Measurements from ENCODE around the gene EFNA3.
"Not testable (repeated sequence)": the region's sequence is repeated elsewhere in the genome, so short reads cannot be mapped to it uniquely, and the experiment has no call there.

EFNA3 gene

DNA sequence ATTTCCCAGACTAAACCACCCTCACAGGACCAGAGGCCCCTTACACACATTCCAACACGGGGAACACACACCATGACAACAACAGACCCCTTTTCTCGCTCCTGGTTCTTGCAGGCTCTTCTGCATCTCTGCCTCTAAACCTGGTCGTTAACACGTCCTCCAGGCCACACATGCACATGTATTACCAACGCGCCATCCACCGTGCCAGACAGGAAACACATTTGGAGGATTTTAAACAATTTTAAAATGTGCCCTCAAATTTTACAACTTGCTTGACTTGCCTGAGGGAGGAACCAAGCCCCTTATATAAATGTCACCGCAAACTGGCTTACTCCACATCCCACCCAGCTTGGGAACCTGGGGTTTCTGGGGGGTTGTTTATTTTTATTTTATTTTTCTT is 32.2 kb downstream of the EFNA3 start:
- H3K9me3 Mint-ChIP-seq = no peaks in the 10 kb centered on the region
- no peak overlapping the region for H3K4me3 Mint-ChIP-seq
- H3K36me3 Mint-ChIP-seq (ENCODE audit: low read depth) = no peaks in the 10 kb centered on the region
- peaks cover under 1% of the 10 kb centered on the region for H3K4me1 Mint-ChIP-seq (ENCODE audit: low read depth)
- H3K27ac Mint-ChIP-seq = no peak overlapping the region
- H3K27me3 Mint-ChIP-seq = peaks cover 21% of the 10 kb centered on the region
- intact Hi-C loops (cut with micrococcal nuclease) = no loop called here

DNA sequence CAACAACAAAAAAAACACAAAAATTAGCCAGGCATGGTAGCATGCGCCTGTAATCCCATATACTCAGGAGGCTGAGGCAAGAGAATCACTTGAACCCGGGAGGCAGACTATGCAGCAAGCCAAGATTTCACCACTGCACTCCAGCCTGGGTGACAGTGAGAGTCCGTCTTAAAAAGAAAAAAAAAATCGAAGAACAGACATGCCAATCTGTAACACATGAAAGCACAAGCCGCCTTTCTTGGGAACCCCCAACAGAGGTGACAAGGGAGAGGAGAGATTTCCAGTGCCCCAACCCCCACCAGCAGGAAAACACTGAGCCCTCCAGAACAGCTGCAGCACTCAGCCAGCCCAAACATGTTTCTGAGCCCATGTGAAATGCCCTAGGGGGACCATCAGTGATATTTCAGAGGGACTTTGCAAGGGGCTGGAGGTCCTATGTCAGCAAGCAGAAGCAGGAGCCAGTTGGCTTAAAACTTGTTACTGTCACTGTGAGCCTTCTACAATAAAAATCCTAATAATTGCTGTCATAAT is 34.9 kb downstream of the EFNA3 start:
- H3K4me1 Mint-ChIP-seq (ENCODE audit: low read depth) = no peaks in the 10 kb centered on the region
- H3K9me3 Mint-ChIP-seq = no peaks in the 10 kb centered on the region
- no peaks in the 10 kb centered on the region for H3K36me3 Mint-ChIP-seq (ENCODE audit: low read depth)
- no peak overlapping the region for H3K27ac Mint-ChIP-seq
- no peak overlapping the region for H3K4me3 Mint-ChIP-seq
- intact Hi-C loops (cut with micrococcal nuclease) = no loop called here
- H3K27me3 Mint-ChIP-seq = peaks cover 32% of the 10 kb centered on the region

DNA sequence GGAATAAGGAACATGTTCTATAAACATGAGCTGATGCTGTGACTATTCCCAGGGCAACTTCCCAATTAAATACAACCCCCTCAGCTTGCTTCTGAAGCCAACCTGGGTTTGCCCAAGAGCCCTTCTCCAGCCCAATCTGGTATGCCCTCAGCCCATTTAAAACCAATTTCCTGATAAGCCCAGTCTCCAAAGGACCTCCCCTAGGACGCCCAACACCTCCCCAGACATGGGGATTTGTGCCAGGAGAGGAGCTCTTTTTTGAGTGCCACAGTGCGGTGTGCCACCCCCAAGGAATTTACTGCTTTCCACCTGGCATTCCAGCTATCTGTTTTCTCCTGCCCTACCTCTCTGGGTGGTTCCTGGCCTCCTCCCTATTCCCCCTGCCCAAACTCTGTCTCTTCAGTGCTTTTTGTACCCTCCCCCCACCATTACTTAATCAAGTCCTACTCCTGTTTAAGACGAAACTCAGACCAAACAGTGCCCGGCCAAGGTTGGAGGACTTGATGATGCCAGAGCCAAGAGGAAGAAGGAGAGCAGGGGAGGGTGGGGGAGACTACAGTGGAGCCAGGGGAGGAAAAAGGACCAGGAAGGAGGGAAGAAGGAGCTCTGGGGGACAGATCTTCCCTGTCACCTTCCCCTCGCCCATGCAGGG is 37.6 kb downstream of the EFNA3 start:
- peaks cover 51% of the 10 kb centered on the region for H3K27me3 Mint-ChIP-seq
- intact Hi-C loops (cut with micrococcal nuclease) = no loop called here
- H3K27ac Mint-ChIP-seq = no peak overlapping the region
- H3K9me3 Mint-ChIP-seq = no peaks in the 10 kb centered on the region
- H3K4me3 Mint-ChIP-seq = no peak overlapping the region
- no peaks in the 10 kb centered on the region for H3K36me3 Mint-ChIP-seq (ENCODE audit: low read depth)
- H3K4me1 Mint-ChIP-seq (ENCODE audit: low read depth) = no peaks in the 10 kb centered on the region

DNA sequence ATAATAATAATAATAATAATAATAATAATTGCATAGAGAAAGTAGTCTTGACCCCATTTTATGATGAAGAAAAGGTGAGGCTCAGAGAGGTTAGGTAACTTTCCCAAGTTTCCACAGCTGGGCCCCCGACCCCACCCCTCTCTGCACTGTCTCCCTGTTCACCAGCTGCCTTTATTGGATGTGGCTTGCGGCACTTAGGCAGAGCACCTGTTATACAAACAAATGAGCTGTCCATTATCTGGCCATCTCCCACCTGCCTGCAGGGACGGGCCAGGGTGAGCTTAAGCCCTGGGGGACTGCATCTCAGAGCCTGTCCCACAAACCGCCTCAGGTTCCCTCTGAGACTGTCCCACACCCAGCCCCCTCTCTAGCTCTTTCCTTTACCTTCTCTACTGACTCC is 39.0 kb downstream of the EFNA3 start:
- intact Hi-C loops (cut with micrococcal nuclease) = no loop called here
- Mint-ChIP-seq H3K36me3 (ENCODE audit: low read depth) (no peaks in the 10 kb centered on the region), H3K4me1 (ENCODE audit: low read depth) (no peaks in the 10 kb centered on the region), H3K27me3 (peaks cover 56% of the 10 kb centered on the region), H3K27ac (no peak overlapping the region), H3K4me3 (no peak overlapping the region), H3K9me3 (no peaks in the 10 kb centered on the region)

DNA sequence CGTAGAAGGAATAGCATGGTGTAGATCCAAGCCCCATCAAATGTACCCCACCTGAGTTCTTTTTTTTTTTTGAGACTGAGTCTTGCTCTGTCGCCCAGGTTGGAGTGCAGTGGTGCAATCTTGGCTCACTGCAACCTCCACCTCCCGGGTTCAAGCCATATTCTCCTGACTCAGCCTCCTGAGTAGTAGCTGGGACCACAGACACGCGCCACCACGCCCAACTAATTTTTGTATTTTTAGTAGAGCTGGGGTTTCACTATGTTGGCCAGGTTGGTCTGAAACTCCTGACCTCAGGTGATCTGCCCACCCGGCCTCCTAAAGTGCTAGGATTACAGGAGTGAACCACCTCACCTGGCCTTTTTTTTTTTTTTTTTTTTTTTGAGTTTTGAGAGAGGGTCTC is 39.5 kb downstream of the EFNA3 start:
- H3K9me3 Mint-ChIP-seq; H3K4me3 Mint-ChIP-seq; intact Hi-C loops (cut with micrococcal nuclease); H3K36me3 Mint-ChIP-seq (ENCODE audit: low read depth); H3K27ac Mint-ChIP-seq; H3K4me1 Mint-ChIP-seq (ENCODE audit: low read depth): not testable (repeated sequence)
- H3K27me3 Mint-ChIP-seq = peaks cover 60% of the 10 kb centered on the region

DNA sequence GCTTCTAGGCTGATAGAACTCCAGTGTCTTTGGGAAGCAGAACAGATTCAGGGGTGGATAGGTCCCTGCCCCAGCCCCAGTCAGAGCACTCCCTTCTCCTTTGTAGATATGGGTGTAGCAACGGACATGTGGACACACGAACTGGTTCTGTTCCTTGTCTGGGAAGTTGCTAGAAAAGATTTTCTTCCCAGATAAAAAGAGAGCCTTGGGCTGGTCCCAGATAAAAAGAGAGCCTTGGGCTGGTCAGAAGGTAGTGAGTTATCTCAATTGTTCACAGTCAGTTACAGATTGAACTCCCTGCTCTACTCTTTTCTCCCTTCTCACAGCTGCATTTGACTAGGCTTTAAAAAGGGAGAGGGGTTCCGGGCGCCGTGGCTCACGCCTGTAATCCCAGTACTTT is 41.6 kb downstream of the EFNA3 start:
- Mint-ChIP-seq H3K27ac (no peak overlapping the region), H3K27me3 (peaks cover 74% of the 10 kb centered on the region), H3K36me3 (ENCODE audit: low read depth) (no peaks in the 10 kb centered on the region), H3K9me3 (no peaks in the 10 kb centered on the region), H3K4me3 (no peak overlapping the region), H3K4me1 (ENCODE audit: low read depth) (no peaks in the 10 kb centered on the region)
- intact Hi-C loops (cut with micrococcal nuclease) = no loop called here

DNA sequence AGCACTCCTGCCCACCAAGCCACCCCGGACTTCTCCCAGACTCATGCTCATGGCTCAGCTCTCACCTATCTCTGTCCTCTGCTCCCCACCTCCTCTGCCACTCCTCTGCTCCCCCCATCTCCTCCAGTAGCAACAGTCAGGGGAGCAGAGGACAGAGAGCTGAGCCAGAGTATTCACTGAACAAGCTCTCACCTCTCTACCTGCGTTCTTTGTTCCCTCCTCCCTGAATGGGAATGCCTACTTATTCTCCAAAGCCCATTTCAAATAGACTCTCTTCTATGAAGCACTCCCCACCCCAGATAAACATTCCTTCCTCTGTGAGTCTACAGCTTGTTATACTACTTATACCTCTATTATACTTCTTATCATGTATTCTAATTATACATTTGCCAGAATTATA is 42.6 kb downstream of the EFNA3 start:
- peaks cover under 1% of the 10 kb centered on the region for H3K4me1 Mint-ChIP-seq (ENCODE audit: low read depth)
- H3K9me3 Mint-ChIP-seq = no peaks in the 10 kb centered on the region
- H3K4me3 Mint-ChIP-seq = no peak overlapping the region
- peaks cover 80% of the 10 kb centered on the region for H3K27me3 Mint-ChIP-seq
- intact Hi-C loops (cut with micrococcal nuclease) = no loop called here
- no peak overlapping the region for H3K27ac Mint-ChIP-seq
- no peaks in the 10 kb centered on the region for H3K36me3 Mint-ChIP-seq (ENCODE audit: low read depth)

DNA sequence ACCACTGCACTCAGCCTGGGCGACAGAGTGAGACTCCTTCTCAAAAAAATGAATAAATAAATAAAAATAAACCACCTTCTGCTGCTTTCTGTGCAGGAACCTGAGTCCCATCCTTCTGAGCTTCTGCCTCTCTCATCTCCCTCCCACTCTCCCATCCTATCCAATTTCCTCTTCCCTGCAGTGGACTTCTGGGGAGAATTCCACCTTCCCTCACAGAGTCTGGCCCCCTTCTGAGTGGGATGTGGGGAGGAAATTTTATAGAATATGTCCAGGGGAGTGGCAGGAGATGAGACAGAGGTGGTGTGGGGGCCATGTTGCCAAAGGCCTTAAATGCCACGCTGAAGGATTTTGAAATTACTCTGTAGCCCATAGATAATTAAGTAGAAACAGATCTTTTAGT is 43.7 kb downstream of the EFNA3 start:
- peaks cover 11% of the 10 kb centered on the region for H3K4me1 Mint-ChIP-seq (ENCODE audit: low read depth)
- intact Hi-C loops (cut with micrococcal nuclease) = no loop called here
- H3K4me3 Mint-ChIP-seq = no peak overlapping the region
- peaks cover 83% of the 10 kb centered on the region for H3K27me3 Mint-ChIP-seq
- no peaks in the 10 kb centered on the region for H3K9me3 Mint-ChIP-seq
- no peak overlapping the region for H3K27ac Mint-ChIP-seq
- H3K36me3 Mint-ChIP-seq (ENCODE audit: low read depth) = no peaks in the 10 kb centered on the region

DNA sequence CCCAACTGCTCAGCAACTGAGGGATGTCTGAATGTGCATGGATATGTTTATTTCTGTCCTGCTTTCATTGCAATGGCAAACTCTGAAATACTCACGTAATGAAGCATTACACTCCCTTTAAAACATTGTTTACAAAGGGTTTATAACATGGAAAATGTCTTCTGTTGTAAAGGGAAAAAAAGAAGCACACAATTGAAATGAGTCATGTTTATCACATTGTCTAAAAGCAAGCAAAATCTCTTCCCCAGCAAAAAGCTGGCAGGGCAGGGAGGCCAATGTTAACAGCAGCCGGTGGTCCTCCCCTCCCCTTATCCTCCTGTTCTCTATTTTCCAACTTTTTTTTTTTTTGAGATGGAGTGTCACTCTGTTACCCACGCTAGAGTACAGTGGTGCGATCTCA is 45.2 kb downstream of the EFNA3 start:
- Mint-ChIP-seq H3K9me3 (no peaks in the 10 kb centered on the region), H3K36me3 (ENCODE audit: low read depth) (no peaks in the 10 kb centered on the region), H3K27me3 (peaks cover 87% of the 10 kb centered on the region), H3K4me1 (ENCODE audit: low read depth) (peaks cover 26% of the 10 kb centered on the region), H3K27ac (no peak overlapping the region), H3K4me3 (no peak overlapping the region)
- intact Hi-C loops (cut with micrococcal nuclease) = no loop called here

DNA sequence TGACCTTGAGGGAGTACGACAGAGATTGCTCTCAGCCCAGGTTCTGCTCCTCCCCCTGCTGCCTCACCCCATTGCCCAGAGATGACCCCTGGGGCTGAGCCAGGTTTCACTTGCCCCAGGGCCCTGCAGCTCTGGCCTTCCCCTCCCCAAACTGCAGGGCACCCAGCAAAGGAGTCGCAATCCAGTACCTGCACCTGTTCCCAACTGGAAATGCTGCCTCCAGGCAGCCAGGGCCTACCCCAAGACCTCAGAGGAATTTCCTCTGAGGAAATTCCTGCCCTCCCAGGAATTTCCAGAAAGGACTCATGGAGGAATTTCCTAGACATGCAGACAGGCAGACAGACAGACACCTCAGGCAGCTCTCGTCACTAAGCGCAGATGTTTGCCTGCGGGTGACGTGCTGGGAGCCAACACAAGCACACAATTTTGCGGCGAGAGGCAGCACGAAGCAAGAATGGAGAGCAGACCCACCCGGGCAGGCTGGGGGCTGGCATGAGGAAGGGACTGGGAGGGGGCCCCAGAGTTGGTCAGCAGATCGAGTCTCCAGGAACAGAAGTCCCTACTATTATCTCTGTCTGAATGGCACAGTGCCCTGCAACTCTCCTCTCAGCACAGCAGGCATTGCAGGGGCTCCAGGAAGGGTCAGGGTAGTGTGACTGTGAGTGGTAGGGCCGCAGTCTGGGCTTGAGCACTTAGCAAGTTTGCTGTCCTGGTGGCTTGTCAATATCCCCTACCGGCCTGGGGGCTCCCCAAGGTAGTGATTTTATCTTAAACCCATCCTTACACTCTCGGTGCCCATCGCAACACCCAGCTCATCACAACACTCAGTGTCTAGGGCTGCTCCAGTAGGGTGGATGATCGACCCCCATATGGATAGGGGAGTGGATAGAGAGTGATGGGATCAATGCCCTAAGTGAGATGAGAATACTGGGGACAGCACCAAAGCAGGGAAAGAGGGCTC is 46.1 kb downstream of the EFNA3 start:
- H3K9me3 Mint-ChIP-seq = no peaks in the 10 kb centered on the region
- H3K36me3 Mint-ChIP-seq (ENCODE audit: low read depth) = no peaks in the 10 kb centered on the region
- intact Hi-C loops (cut with micrococcal nuclease) = loop anchor here (5.0 kb wide), 1 partner anchor 43 kb away; no protein-coding TSS in a partner anchor
- H3K27ac Mint-ChIP-seq = no peak overlapping the region
- H3K27me3 Mint-ChIP-seq = peaks cover 89% of the 10 kb centered on the region
- H3K4me3 Mint-ChIP-seq = no peak overlapping the region
- peaks cover 36% of the 10 kb centered on the region for H3K4me1 Mint-ChIP-seq (ENCODE audit: low read depth)

DNA sequence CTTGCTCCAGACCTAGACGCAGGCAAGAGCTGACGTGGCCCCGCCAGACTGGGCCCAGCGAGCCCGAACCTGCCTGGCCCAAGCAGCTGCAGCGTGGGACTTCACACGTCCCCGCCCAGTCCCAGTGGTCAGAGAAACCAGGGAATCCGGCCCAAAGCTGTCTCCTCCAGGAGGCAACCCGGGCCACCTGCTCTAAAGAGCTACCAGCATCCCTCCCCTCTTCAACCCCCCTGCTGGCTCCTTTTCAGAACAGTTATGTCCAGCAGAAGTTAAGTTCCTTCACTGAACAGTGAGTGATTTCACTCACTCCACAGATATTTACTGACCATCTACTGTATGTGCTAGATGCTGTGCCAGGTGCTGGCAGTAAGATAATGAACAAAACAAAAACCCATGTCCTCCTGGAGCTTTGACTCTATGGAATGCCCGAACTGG is 46.9 kb downstream of the EFNA3 start:
- intact Hi-C loops (cut with micrococcal nuclease) = loop anchor here (5.0 kb wide), 1 partner anchor 42 kb away; no protein-coding TSS in a partner anchor
- Mint-ChIP-seq H3K36me3 (ENCODE audit: low read depth) (no peaks in the 10 kb centered on the region), H3K4me3 (no peak overlapping the region), H3K9me3 (no peaks in the 10 kb centered on the region), H3K4me1 (ENCODE audit: low read depth) (peaks cover 42% of the 10 kb centered on the region), H3K27me3 (peaks cover 90% of the 10 kb centered on the region), H3K27ac (no peak overlapping the region)

DNA sequence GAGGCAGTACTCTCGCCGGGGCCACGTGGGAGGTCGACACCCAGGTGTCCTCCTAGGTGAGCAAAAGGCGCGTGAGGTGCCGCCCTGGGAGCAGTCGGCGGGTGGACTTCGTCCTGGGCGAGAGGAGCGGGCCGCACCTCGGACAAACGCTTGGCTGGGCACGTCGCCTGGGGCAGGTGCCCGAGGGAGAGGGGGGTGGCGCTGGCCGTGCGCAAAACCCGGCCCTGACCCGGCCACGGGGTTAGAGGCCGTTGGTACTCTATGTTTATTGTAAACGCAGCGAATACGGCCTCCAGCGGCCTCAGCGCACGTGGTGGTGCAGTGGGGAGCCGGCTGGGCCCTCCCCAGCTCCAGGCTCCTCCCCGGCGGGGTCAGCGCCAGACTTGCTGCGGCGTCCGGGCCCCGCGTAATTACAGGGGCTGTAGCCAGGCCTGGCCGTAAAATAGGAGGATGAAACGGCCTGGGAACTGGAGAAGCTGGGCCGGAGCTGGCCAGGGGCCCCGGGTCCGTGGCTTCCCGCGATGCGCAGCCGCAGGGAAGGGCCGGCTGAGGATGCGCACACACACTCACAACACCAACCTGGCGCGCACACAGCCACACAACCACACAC is 47.4 kb downstream of the EFNA3 start:
- Mint-ChIP-seq H3K9me3 (no peaks in the 10 kb centered on the region), H3K4me3 (no peak overlapping the region), H3K4me1 (ENCODE audit: low read depth) (peaks cover 45% of the 10 kb centered on the region), H3K27ac (no peak overlapping the region), H3K27me3 (peaks cover 90% of the 10 kb centered on the region), H3K36me3 (ENCODE audit: low read depth) (no peaks in the 10 kb centered on the region)
- intact Hi-C loops (cut with micrococcal nuclease) = loop anchor here (5.0 kb wide), 1 partner anchor 41 kb away; no protein-coding TSS in a partner anchor

DNA sequence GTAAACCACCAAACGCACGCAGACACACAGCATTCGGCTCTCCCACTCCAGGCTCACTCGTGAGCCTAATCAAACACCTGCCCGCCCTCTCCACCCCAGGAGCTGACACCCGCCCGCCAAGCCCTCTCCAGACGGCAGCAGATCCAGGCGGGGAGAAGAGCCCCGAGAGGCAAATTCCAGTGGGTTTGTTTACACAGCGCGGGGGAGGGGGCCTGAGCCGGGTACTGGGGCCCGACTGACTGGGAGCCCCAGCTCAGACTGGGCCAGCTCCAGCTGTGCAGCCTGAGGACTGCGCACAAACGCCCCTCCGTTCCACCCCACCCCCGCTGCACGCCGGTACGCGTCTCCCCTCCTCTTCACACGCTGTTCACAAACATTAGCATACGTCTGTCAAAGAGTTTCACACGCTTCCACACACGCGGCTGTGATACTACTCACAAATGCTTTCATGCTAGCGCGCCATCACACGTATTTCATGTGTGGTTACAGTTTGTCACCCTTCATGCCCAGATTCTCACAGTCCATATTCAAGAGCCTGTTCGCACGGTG is 48.0 kb downstream of the EFNA3 start:
- Mint-ChIP-seq H3K36me3 (ENCODE audit: low read depth) (no peaks in the 10 kb centered on the region), H3K27me3 (peaks cover 88% of the 10 kb centered on the region), H3K27ac (peak overlapping the region; percentile 12), H3K9me3 (no peaks in the 10 kb centered on the region), H3K4me1 (ENCODE audit: low read depth) (peaks cover 46% of the 10 kb centered on the region), H3K4me3 (peak overlapping the region; percentile 49)
- intact Hi-C loops (cut with micrococcal nuclease) = loop anchor here (5.0 kb wide), 1 partner anchor 41 kb away; no protein-coding TSS in a partner anchor

Measured in dendritic cell treated with granulocyte-macrophage colony-stimulating factor and Interleukin-4, amounts not matched to agents 40 ng/mL and 50 ng/mL, for 4 days (primary cell).